IPS-18c (cell line): ENCODE data around the gene POLQ.
"Not testable (repeated sequence)": the region's sequence is repeated elsewhere in the genome, so short reads cannot be mapped to it uniquely, and the experiment has no call there.

ENCODE experiments used
- H3K4me3 ChIP-seq: 2 replicates; pipeline ENCODE4 v1.7.0; 2013; ENCODE audit warnings: low read depth, mild to moderate bottlenecking, low read length, moderate library complexity; ENCODE audit not compliant: insufficient read depth
- H3K9me3 ChIP-seq: one replicate; pipeline ENCODE4 v1.6.1; 2013; ENCODE audit warnings: mild to moderate bottlenecking, low read length, moderate library complexity; ENCODE audit not compliant: control insufficient read depth, insufficient read depth

POLQ gene

GRCh38 chr3:121545574-121546455, at the start of gene POLQ:
TSS of gene POLQ (minus strand) at chr3:121545988. CDS start at chr3:121545877, 111 bp downstream.
- H3K4me3 ChIP-seq, result peak within 1 kb of the TSS; percentile 78
- no peaks in the 10 kb centered on the region for H3K9me3 ChIP-seq

GRCh38 chr3:121594850-121595249, 49.1 kb upstream of the POLQ start:
- no peaks in the 10 kb centered on the region for H3K9me3 ChIP-seq
- H3K4me3 ChIP-seq, result no peak overlapping the region

- not testable (repeated sequence) for H3K9me3 ChIP-seq, H3K4me3 ChIP-seq
These were observed 48.0 kb upstream of the POLQ start for GRCh38 chr3:121593806-121594205.

- H3K4me3 ChIP-seq, result no peak within 1 kb of the TSS
- no peaks in the 10 kb centered on the region for H3K9me3 ChIP-seq
These were observed 47.3 kb upstream of the POLQ start, which contains the start of gene FBXO40 for GRCh38 chr3:121592856-121593702. TSS of gene FBXO40 (plus strand) at chr3:121593379. CDS start at chr3:121620576, 27,197 bp downstream.

- Histone ChIP-seq H3K9me3 (no peaks in the 10 kb centered on the region), H3K4me3 (no peak overlapping the region)
These were observed 38.6 kb upstream of the POLQ start for GRCh38 chr3:121584418-121584817.

- Histone ChIP-seq H3K4me3 (no peak overlapping the region), H3K9me3 (no peaks in the 10 kb centered on the region)
These were observed 35.9 kb upstream of the POLQ start for GRCh38 chr3:121581691-121582090.

- peaks cover 2% of the 10 kb centered on the region for H3K9me3 ChIP-seq
- H3K4me3 ChIP-seq, result no peak overlapping the region; the same call in 1 of the 2 replicates
These were observed 28.7 kb upstream of the POLQ start for GRCh38 chr3:121574449-121574848.

GRCh38 chr3:121567649-121568048, 21.9 kb upstream of the POLQ start, which contains the start of gene ARGFX:
TSS of gene ARGFX (plus strand) at chr3:121567949. CDS start at chr3:121570714, 2,765 bp downstream.
- H3K4me3 ChIP-seq, result no peak within 1 kb of the TSS
- no peaks in the 10 kb centered on the region for H3K9me3 ChIP-seq

GRCh38 chr3:121566773-121567172, 21.0 kb upstream of the POLQ start:
- Histone ChIP-seq H3K9me3 (no peaks in the 10 kb centered on the region), H3K4me3 (no peak overlapping the region)

GRCh38 chr3:121562148-121562547, 16.4 kb upstream of the POLQ start:
- H3K4me3 ChIP-seq, result no peak overlapping the region

GRCh38 chr3:121557426-121557934, 11.7 kb upstream of the POLQ start:
- Histone ChIP-seq H3K4me3 (no peak overlapping the region), H3K9me3 (no peaks in the 10 kb centered on the region)

More at GRCh38 chr3:121562148-121562547, 16.4 kb upstream of the POLQ start:
- H3K9me3 ChIP-seq, result no peaks in the 10 kb centered on the region

- no peak overlapping the region for H3K4me3 ChIP-seq
- H3K9me3 ChIP-seq, result peaks cover 2% of the 10 kb centered on the region
These were observed 7.0 kb upstream of the POLQ start for GRCh38 chr3:121552797-121553196.

- H3K4me3 ChIP-seq, result no peak overlapping the region
- H3K9me3 ChIP-seq, result peaks cover 2% of the 10 kb centered on the region
These were observed 6.6 kb upstream of the POLQ start for GRCh38 chr3:121552379-121552778.

GRCh38 chr3:121545049-121545573, 677 bp downstream of the POLQ start:
- Histone ChIP-seq H3K9me3 (no peaks in the 10 kb centered on the region), H3K4me3 (peak overlapping the region; percentile 78)

GRCh38 chr3:121542924-121543323, 2.9 kb downstream of the POLQ start:
- H3K9me3 ChIP-seq, result no peaks in the 10 kb centered on the region
- H3K4me3 ChIP-seq, result no peak overlapping the region

GRCh38 chr3:121531269-121531668, 14.5 kb downstream of the POLQ start:
- no peak overlapping the region for H3K4me3 ChIP-seq

GRCh38 chr3:121529308-121529707, 16.5 kb downstream of the POLQ start:
- Histone ChIP-seq H3K9me3 (no peaks in the 10 kb centered on the region), H3K4me3 (no peak overlapping the region)

More at GRCh38 chr3:121531269-121531668, 14.5 kb downstream of the POLQ start:
- no peaks in the 10 kb centered on the region for H3K9me3 ChIP-seq
